BE2C (cell line): ENCODE measurements around the gene AGTPBP1. TPM values are rescaled to one million over a fixed set of nuclear protein-coding genes. Genes with fewer than 3 reads are reported as not detected.
A peak's percentile ranks its signal among the peaks of the same experiment; 100 is the strongest.
"Not testable (repeated sequence)": the region's sequence is repeated elsewhere in the genome, so short reads cannot be mapped to it uniquely, and the experiment has no call there.

Source experiments
- DNase-seq: peaks from one replicate; pipeline ENCODE4 v3.0.0-alpha.2; 2020
- H3K27me3 ChIP-seq: fragments of 250-450 bp; sonication (Bioruptor Pico); 2 replicates; pipeline ENCODE4 v1.5.1; 2020; ENCODE audit warnings: mild to moderate bottlenecking
- H3K36me3 ChIP-seq: fragments of 250-450 bp; sonication (Bioruptor Pico); 2 replicates; pipeline ENCODE4 v1.5.1; 2020; ENCODE audit warnings: mild to moderate bottlenecking
- H3K4me1 ChIP-seq: fragments of 250-450 bp; sonication (Bioruptor Pico); 2 replicates; pipeline ENCODE4 v1.5.1; 2020
- H3K4me3 ChIP-seq: 2 replicates; pipeline ENCODE4 v1.5.1; 2011; ENCODE audit warnings: low read depth, low read length
- H3K9me3 ChIP-seq: fragments of 250-450 bp; sonication (Bioruptor Pico); 2 replicates; pipeline ENCODE4 v1.5.1; 2020
- CTCF ChIP-seq: IDR thresholded peaks from 2 replicates; pipeline ENCODE4 v1.5.1; 2012; ENCODE audit warnings: mild to moderate bottlenecking, low read depth, low read length
- polyA plus RNA-seq: library from polyadenylated mRNA; unstranded; fragments of >200 nt; gene quantifications from one replicate; pipeline ENCODE4 v1.2.1, GENCODE V29; 2012; ENCODE audit warnings: low read depth, missing spikeins; ENCODE audit not compliant: insufficient read length, insufficient read depth

Gene AGTPBP1
- polyA plus RNA-seq, result 8.1 TPM

- Histone ChIP-seq H3K4me1 (no peaks in the 10 kb centered on the region; the same call in 1 of the 2 replicates), H3K36me3 (no peaks in the 10 kb centered on the region), H3K4me3 (peak within 1 kb of the TSS; percentile 78), H3K9me3 (no peaks in the 10 kb centered on the region), H3K27me3 (no peaks in the 10 kb centered on the region)
- peak; percentile 12 for TF ChIP-seq CTCF
- peak; percentile 98 for DNase-seq
These were observed at the start of gene AGTPBP1 for GRCh38 chr9:85741875-85742596. Gene AGTPBP1, minus strand, starts transcription at chr9:85741954. Its CDS starts 29,421 bp downstream, at chr9:85712533.

- DNase-seq, H3K4me1 ChIP-seq, H3K4me3 ChIP-seq, H3K27me3 ChIP-seq, H3K9me3 ChIP-seq, H3K36me3 ChIP-seq: not testable (repeated sequence)
- peak; percentile 16; the same call in 1 of the 2 replicates for TF ChIP-seq CTCF
These were observed 44.4 kb upstream of the AGTPBP1 start for GRCh38 chr9:85786116-85786515.

DNA sequence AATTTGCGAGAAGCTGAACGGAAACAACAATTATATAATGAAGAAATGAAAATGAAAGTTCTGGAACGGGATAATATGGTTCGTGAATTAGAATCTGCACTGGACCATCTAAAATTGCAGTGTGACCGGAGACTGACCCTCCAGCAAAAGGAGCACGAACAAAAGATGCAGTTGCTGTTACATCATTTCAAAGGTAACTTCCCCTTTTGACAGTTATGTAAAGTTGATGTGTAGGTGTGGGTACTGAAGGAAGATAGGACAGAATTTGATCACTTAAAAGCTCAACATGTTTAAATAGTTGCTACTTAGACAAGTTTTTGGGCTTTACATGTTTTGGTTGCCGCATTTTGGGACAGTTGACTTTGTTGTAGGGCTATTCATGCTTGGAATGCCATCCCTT lies 32.1 kb upstream of the AGTPBP1 start:
- H3K27me3 ChIP-seq, DNase-seq, H3K4me1 ChIP-seq, H3K9me3 ChIP-seq, H3K36me3 ChIP-seq, H3K4me3 ChIP-seq: not testable (repeated sequence)

DNA sequence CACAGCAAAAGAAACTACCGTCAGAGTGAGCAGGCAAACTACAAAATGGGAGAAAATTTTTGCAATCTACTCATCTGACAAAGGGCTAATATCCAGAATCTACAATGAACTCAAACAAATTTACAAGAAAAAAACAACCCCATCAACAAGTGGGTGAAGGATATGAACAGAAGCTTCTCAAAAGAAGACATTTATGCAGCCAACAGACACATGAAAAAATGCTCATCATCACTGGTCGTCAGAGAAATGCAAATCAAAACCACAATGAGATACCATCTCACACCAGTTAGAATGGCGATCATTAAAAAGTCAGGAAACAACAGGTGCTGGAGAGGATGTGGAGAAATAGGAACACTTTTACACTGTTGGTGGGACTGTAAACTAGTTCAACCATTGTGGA lies 20.0 kb upstream of the AGTPBP1 start:
- not testable (repeated sequence) for H3K27me3 ChIP-seq, H3K36me3 ChIP-seq, DNase-seq, H3K4me1 ChIP-seq, H3K4me3 ChIP-seq, H3K9me3 ChIP-seq

DNA sequence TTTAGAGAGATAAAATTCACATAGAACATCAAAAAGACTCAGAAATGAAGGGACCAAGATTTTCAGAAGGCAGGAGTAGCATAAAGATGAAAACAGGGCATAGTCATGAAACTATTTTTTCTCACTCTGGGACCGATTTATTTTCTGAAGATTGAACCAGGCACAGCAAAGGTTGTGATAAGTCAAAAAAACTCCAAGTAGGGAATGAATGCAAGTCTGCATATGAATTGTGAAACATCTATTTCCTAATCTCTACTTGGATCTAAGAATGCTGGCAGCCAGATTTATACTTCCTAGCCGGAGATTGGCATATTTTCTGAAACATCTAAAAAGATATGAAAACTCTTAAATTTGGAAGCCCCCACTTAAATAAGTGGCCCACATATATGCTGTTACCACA lies 16.0 kb upstream of the AGTPBP1 start:
- not testable (repeated sequence) for H3K4me1 ChIP-seq, H3K27me3 ChIP-seq, H3K36me3 ChIP-seq

DNA sequence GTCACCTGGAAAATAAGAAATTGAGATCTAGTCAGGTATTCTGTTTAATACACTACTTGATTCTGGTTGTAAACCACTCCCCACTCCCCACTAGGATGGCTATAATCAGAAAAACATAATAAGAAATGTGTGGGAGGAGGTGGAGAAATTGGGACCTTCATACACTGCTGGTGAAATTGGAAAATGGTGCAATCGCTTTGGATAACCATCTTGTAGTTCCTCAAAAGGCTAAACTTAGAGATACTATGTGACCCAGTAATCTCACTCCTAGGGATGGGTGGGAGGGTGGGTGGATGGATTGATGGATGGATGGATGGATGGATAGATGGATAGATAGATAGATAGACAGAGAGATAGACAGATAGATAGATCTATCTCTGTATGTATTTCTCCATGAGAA lies 14.5 kb upstream of the AGTPBP1 start:
- H3K9me3 ChIP-seq, H3K4me1 ChIP-seq, H3K36me3 ChIP-seq, H3K27me3 ChIP-seq, H3K4me3 ChIP-seq, DNase-seq: not testable (repeated sequence)

More for the DNA sequence above, 16.0 kb upstream of the AGTPBP1 start:
- H3K9me3 ChIP-seq, DNase-seq, H3K4me3 ChIP-seq: not testable (repeated sequence)

GRCh38 chr9:85746309-85746708 lies 4.6 kb upstream of the AGTPBP1 start:
- DNase-seq, result no peak

More at GRCh38 chr9:85746309-85746708, 4.6 kb upstream of the AGTPBP1 start:
- H3K4me3 ChIP-seq, result no peak overlapping the region
- H3K27me3 ChIP-seq, result no peaks in the 10 kb centered on the region
- no peaks in the 10 kb centered on the region; the same call in 1 of the 2 replicates for H3K4me1 ChIP-seq
- TF ChIP-seq CTCF, result no peak
- H3K9me3 ChIP-seq, result no peaks in the 10 kb centered on the region
- no peaks in the 10 kb centered on the region for H3K36me3 ChIP-seq
